Erythroblast (primary cell): ENCODE data around the gene CXXC1.
A peak's percentile ranks its signal among the peaks of the same experiment; 100 is the strongest.

ENCODE experiments used
- GATA1 ChIP-seq: IDR thresholded peaks from 2 replicates; pipeline ENCODE4 v1.6.1; 2011; ENCODE audit warnings: low read depth, mild to moderate bottlenecking, control low read depth, low read length, moderate library complexity
- POLR2A ChIP-seq: IDR thresholded peaks from 2 replicates; pipeline ENCODE4 v1.6.1; 2011; ENCODE audit warnings: mild to moderate bottlenecking, low read length

DNA sequence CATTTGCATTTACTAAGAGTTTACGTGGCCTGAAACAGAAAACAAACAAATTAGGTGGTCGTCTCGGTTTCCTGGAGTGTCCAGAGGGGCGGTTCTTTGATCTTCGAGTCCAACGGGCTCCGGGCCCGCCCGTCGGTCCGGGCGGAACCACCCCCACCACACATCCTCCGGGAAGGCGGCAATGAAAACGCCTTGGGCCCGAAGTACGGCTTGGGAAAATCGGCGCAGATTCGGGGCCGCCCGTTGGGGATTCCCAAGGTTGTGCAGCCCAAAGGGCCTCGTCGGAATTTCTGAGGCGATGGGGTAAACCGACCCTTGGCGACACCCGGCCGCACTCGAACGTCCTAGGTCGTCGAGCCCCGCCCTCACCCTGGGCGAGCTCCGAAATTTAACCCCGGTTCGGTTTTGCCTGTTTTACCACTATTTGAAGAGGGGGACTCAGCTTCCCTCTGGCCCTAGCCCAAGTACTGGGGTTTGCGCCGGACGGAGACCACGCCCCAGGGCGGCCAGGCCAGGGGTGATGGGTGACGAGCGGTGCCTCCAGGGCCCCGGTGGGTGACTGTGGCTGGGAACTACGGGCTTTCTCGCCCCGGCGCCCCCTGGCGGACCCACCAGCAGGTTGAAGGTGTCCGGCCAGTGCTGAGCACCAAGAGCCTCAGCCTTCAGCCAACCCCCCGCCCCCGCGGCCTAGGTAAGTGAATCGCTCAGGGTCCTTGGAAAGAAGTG is 19.3 kb downstream of the CXXC1 start:
- TF ChIP-seq POLR2A (peak; percentile 25), GATA1 (no peak)
